DOHH2 (cell line): ENCODE data around the gene BANK1.

Experiments
- CTCF ChIP-seq: fragments of 200-600 bp; sonication (generic); IDR thresholded peaks from one replicate; pipeline ENCODE4 v1.5.1; 2014; ENCODE audit warnings: antibody characterized with exemption, mild to moderate bottlenecking, low read depth, low read length; ENCODE audit not compliant: poor library complexity, severe bottlenecking
- EZH2phosphoT487 ChIP-seq: fragments of 200-600 bp; sonication (generic); IDR thresholded peaks from 2 replicates; pipeline ENCODE4 v1.6.1; 2017; ENCODE audit warnings: borderline replicate concordance, mild to moderate bottlenecking, antibody characterized with exemption, low read length, moderate library complexity, mixed read lengths

GRCh38 chr4:101856149-101856548, 65.6 kb downstream of the BANK1 start:
- TF ChIP-seq CTCF, result no peak
- TF ChIP-seq EZH2phosphoT487, result no peak
